C1 segment of cervical spinal cord (tissue), 14 donors: ENCODE measurements around the gene ZNF524.

Experiments
- DNase-seq, 14 donors: peaks; one replicate each; lab custom pipeline; 2025; lab: John Stamatoyannopoulos, UW

The ZNF524 gene

GRCh38 chr19:55619286-55619685, 19.2 kb downstream of the ZNF524 start:
- no peak for DNase-seq

DNA sequence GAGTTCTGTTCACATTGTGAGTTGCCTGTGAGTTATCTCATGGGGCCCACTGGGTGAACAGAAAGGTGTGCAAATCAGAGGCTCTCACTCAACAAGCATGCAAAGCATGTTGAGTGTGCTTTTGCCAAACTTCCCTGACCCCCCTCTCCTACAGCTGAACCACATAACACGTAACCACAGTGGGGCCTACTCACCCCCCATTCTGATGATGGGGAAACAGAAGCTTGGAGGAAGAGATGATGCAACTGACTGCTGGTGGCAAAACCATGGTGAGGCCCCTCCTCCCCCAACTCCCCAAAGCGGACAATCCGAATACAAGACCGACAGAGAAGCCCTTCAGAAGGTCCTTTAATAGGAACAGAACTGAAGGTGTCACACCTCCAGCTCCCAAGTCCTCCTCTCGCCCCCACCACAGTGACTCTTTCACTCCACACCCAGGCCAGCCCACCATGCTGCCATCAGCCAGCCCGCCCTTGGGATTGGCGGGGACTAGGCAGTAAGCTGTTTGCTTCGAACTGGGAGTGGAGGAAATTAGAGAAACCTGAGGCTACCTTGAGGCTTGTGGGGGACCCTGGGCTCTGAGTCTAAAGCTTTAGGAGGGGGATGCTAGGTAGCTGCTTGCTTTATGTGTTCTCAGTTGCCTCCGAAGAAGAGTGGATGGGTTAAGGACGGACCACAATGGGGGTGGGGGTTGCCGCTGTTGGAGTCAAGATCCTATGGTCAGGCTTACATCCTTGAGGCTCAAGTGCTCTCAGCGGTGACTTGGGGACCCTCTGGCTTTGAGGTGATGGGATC, 20.5 kb downstream of the ZNF524 start:
- no peak for DNase-seq

DNA sequence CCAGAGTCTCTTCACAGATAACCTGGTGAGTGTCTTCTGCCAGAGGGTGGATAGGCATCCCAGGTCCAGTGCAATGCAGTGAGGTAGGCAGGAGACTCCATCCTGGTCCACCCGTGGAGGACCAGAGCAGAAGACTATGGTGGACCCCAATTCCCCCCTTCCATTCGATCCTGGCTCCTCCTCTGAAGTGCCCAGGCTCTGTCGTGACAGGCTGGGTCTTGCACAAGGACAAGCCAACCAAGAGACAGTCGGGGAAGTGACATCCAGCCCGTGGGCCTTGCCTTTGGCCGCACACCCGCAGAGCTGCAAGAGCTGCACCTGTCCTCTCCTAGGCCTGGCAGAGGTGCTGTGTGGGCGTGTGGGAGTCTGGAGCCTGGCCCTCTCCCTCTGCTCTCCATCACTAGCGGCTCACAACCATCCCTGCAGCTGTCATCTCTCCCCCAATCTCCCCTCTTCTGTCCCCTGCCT, 21.2 kb downstream of the ZNF524 start:
- DNase-seq = peak in 1 of 14 donors; percentile 42

DNA sequence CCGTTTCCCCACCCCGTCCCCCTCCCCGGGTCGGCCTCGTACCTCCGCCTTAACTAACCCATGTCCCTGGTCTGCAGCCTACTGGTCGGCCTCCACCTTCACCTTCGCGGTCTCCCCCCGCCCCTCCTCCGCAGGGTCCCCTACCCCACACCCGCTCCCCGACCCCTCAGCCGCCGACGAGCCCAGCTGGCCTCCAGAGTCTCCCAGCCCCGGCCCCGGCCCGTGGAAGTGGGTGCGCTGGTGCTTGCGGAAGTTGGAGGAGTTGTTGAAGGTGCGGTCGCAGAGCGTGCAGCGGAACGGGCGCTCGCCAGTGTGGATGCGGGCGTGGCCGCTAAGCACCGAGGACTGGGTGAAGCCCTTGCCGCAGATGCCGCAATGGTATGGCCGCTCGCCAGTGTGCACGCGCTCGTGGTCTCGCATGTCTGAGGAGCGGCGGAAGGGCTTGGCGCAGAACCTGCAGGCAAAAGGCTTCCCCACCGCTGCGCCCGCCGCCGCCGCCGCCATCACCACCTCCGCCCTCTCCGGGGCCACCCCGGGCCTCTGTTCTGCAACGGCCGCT, 21.7 kb downstream of the ZNF524 start:
- DNase-seq = no peak

DNA sequence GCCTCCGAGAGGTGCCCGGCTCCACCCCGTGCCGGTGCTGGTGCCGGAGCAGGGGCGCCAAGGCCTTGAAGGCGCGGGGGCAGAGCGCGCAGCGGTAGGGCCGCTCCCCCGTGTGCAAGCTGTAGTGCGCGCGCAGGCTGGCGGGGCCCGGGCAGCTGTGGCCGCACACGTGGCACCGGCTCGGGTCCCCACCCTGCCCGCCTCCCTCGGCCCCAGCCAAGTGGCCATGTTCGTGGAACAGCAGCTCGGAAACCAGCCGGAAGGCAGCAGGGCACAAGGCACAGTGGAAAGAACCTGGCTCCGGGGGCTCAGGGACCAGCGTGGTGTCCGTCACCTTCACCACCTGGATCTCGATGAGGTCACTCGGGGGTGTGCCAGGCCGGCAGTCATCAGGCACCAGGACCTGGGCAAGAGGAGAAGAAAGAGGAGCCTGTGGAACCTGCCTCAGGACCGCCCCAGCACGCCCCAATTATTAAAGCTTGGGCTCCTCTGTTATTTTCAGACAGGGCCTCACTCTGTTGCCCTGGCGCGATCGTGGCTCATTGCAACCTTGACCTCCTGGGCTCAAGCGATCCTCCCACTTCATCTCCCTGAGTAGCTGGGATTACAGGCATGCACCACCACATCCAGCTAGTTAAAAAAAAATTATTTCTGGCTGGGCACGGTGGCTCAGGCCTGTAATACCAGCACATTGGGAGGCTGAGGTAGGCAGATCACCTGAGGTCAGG, 22.3 kb downstream of the ZNF524 start:
- peak in 1 of 14 donors; percentile 9 for DNase-seq

DNA sequence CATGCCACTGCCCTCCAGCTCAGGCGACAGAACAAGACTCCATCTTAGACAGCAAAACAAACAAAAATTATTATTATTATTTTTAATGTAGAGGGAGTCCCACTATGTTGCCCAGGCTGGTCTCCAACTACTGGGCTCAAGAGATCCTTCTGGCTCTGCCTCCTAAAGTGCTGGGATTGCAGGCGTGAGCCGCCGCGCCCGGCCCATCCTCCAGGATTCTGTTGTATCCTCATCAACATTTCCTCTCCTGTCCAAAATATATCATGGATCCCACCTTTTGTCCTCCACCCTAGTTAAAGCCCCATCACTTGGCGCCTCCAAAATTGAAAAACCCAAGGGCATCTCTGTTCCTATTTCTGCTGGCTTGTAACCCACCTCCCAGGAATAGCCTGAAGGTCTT, 23.0 kb downstream of the ZNF524 start:
- DNase-seq = no peak

DNA sequence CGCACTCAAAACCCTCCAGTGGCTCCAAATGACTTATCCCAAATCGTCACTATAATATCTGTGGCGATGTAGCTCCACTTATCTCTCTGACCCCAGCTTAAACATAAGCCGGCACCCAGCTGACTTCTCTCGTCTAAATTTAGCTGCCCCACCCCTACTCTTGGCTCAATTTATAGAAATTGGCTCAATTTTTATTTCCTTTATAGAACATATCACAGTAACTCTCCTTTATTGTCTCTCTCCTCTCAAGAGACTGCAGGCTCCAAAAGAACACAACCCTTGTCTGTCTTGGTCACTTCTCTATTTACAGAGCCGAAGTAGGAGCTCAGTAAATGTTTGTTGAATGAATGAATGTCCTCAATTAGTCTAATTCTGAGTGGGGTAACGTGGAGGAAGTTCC, 23.5 kb downstream of the ZNF524 start:
- DNase-seq = no peak

GRCh38 chr19:55624109-55625003, 24.3 kb downstream of the ZNF524 start, which contains the start of gene ZNF784:
TSS of gene ZNF784 (minus strand) at chr19:55624566. CDS start at chr19:55624561, 5 bp downstream.
- DNase-seq = peak; percentile 46 to 94 (median 91)

DNA sequence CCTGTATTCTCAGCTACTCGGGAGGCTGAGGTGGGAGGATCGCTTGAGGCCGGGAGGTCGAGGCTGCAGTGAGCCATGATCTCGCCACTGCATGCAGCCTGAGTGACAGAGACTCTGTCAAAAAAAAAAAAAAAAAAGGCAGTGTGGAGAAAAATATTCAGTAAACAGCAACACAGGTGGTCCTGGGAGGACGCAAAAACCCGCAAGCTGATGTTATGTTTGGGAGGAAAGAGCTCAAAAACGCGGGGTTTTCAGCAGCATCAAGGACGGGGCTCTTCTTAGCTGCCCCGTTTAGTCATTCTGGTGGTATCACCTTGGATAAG, 24.9 kb downstream of the ZNF524 start:
- DNase-seq = no peak

DNA sequence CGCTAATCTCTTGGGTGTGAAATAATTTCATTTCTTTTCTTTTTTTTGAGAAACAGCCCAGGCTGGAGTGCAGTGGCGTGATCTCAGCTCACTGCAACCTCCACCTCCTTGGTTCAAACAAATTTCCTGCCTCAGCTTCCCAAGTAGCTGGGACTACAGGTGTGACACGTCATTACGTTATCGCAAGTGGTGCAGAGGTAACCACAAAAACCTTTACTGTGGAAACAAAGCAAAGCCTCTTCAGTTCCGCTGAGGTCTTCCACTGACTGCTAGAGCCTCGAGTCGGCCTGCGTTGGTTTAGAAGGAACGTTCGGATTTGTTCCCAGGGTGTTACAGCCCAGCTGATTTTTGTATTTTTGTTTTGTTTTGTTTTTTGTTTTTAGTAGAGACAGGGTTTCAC, 26.3 kb downstream of the ZNF524 start:
- no peak for DNase-seq

- DNase-seq = peak in 13 of 14 donors; percentile 5 to 80 (median 66)
Observed at GRCh38 chr19:55632463-55632834, 32.4 kb downstream of the ZNF524 start.

GRCh38 chr19:55633861-55634260, 33.8 kb downstream of the ZNF524 start:
- no peak for DNase-seq

DNA sequence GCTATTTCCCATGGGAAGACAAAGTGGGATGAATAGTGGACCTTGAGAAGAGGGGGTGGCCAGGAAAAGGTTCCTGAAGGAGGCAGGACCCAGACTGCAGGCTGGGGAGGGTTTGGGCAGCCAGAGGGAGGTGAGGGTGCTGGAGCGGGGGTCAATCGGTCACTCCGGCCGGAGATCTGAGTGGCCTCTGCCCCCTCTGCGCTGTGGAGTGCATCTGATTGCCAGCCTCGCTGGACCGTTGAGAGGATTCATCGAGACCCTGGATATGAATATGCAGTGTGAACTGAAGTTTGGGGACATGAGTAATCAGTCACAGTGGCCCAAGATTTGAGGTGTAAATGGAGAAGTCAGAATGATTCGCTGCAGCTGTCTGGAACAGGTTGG, 35.2 kb downstream of the ZNF524 start:
- no peak for DNase-seq

DNA sequence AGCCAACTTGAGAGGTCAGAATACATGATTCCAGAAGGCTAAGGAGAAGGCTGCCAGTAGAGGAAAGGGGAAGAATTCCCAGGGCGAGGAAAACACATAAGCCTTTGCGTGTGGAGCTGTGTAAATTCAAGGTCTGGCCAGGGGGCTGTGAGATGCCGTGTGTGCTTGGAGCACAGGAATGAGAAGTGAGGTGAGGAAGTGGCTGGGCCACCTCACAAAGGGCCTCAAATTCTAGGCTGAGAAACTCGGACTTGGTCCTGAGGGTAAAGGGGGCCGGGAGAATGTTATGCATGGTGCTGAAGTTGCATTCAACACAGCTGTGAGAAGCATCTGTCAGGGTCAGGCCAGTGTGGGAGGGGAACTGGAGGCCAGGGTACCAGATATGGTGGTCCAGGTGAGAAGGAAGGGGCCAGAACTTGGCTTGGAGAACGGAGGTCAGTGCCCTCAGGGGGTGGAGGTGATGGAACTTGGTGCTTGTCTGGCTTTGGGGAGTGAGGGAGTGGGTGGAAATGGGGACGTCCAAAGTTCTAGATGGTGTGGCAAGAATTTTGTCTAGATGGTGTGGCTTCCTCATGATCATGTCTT, 35.9 kb downstream of the ZNF524 start:
- no peak for DNase-seq

DNA sequence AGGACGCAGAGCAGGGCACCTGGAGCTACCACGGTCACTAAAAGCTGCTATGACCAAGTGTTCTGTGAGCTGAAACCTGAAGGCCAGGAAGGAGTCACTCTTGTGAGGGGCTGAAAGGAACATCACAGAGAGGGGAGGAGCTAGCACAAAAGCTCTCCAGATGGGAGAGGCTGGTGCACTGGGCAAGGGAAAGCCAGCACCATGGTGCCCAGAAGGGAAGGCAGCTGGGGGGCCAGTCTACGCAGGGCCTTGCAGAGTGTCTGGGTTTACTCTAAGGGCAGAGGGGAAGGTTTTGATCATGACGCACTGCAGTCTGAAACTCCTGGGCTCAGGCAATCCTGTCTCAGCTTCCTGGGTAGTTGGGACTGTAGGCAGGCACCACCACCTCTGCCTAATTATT, 36.6 kb downstream of the ZNF524 start:
- DNase-seq = no peak

GRCh38 chr19:55637534-55637933, 37.4 kb downstream of the ZNF524 start:
- no peak for DNase-seq

- DNase-seq = no peak
Observed at GRCh38 chr19:55638864-55639359, 38.8 kb downstream of the ZNF524 start.

GRCh38 chr19:55640043-55640576, 40.0 kb downstream of the ZNF524 start:
- DNase-seq = peak in 10 of 14 donors; percentile 19 to 62 (median 50)

- DNase-seq = peak in 13 of 14 donors; percentile 49 to 89 (median 71)
Observed at GRCh38 chr19:55640577-55641425, 40.7 kb downstream of the ZNF524 start, which contains the start of gene ZNF580. TSS of gene ZNF580 (plus strand) at chr19:55641002. CDS start at chr19:55642509, 1,507 bp downstream.
